ENCODE results near the gene EIF2D. TPM values are rescaled to one million over a fixed set of nuclear protein-coding genes. Genes with fewer than 3 reads are reported as not detected.
A peak's percentile ranks its signal among the peaks of the same experiment; 100 is the strongest.
"Not testable (repeated sequence)": the region's sequence is repeated elsewhere in the genome, so short reads cannot be mapped to it uniquely, and the experiment has no call there.

Gene EIF2D
- total RNA-seq, 2 experiments from 2014 or later: 44.5 to 51.6 TPM

- no peaks in the 10 kb centered on the region for H3K9me3 Mint-ChIP-seq
- H3K27me3 Mint-ChIP-seq: peaks cover 17% of the 10 kb centered on the region
- H3K4me1 Mint-ChIP-seq: peaks cover 23% of the 10 kb centered on the region
- POLR2A ChIA-PET: no interaction called here
- no peak for DNase-seq
- H3K27ac Mint-ChIP-seq: no peak overlapping the region
- no peak overlapping the region for H3K4me3 Mint-ChIP-seq
- no peaks in the 10 kb centered on the region for H3K36me3 Mint-ChIP-seq (ENCODE audit: low read depth)
- CTCF ChIA-PET: interaction anchor here (0.7 to 5.9 kb wide), 7 partner anchors 26 to 444 kb away, joined by 3 to 45 read pairs (median 6); no protein-coding TSS in a partner anchor
Observed at GRCh38 chr1:206633708-206634121, 21.4 kb upstream of the EIF2D start.

GRCh38 chr1:206631085-206631509 lies 18.8 kb upstream of the EIF2D start:
- ChIA-PET POLR2A (no interaction called here), CTCF (interaction anchor here (0.7 to 5.0 kb wide), 13 partner anchors 10 to 393 kb away, joined by 3 to 39 read pairs (median 3); partner anchors contain the start of gene EIF2D)
- peak; percentile 21 for DNase-seq
- peaks cover 2% of the 10 kb centered on the region for H3K9me3 Mint-ChIP-seq
- no peak overlapping the region for H3K27ac Mint-ChIP-seq
- H3K4me1 Mint-ChIP-seq: peaks cover 15% of the 10 kb centered on the region
- peaks cover 24% of the 10 kb centered on the region for H3K27me3 Mint-ChIP-seq
- no peak overlapping the region for H3K4me3 Mint-ChIP-seq
- H3K36me3 Mint-ChIP-seq (ENCODE audit: low read depth): no peaks in the 10 kb centered on the region

GRCh38 chr1:206628916-206629315 lies 16.7 kb upstream of the EIF2D start:
- peaks cover 2% of the 10 kb centered on the region for H3K9me3 Mint-ChIP-seq
- peaks cover 2% of the 10 kb centered on the region for H3K36me3 Mint-ChIP-seq (ENCODE audit: low read depth)
- ChIA-PET CTCF (interaction anchor here (1.3 to 5.0 kb wide), 5 partner anchors 17 to 46 kb away, joined by 4 to 39 read pairs (median 10); partner anchors contain the start of gene EIF2D), POLR2A (no interaction called here)
- peaks cover 28% of the 10 kb centered on the region for H3K27me3 Mint-ChIP-seq
- no peak overlapping the region for H3K27ac Mint-ChIP-seq
- H3K4me1 Mint-ChIP-seq: no peaks in the 10 kb centered on the region
- DNase-seq: no peak
- no peak overlapping the region for H3K4me3 Mint-ChIP-seq

GRCh38 chr1:206626396-206626795 lies 14.1 kb upstream of the EIF2D start:
- H3K4me1 Mint-ChIP-seq; H3K9me3 Mint-ChIP-seq; DNase-seq; POLR2A ChIA-PET; H3K4me3 Mint-ChIP-seq; H3K36me3 Mint-ChIP-seq (ENCODE audit: low read depth); H3K27ac Mint-ChIP-seq: not testable (repeated sequence)
- H3K27me3 Mint-ChIP-seq: peaks cover 27% of the 10 kb centered on the region
- CTCF ChIA-PET: interaction anchor here (1.0 to 2.4 kb wide), 4 partner anchors 9 to 55 kb away, joined by 3 to 12 read pairs (median 3); partner anchors contain the start of genes DYRK3 and EIF2D

- Mint-ChIP-seq H3K9me3 (no peaks in the 10 kb centered on the region), H3K27me3 (peaks cover 3% of the 10 kb centered on the region), H3K4me1 (peaks cover 37% of the 10 kb centered on the region), H3K27ac (peak overlapping the region; percentile 42), H3K36me3 (ENCODE audit: low read depth) (peaks cover 14% of the 10 kb centered on the region), H3K4me3 (no peak overlapping the region)
- POLR2A ChIA-PET: no interaction called here
- no peak for DNase-seq
- CTCF ChIA-PET: interaction anchor here (0.6 to 6.0 kb wide), 16 partner anchors 10 to 1178 kb away, joined by 3 to 39 read pairs (median 4); partner anchors contain the start of gene DYRK3
Observed at GRCh38 chr1:206609229-206609991, 2.9 kb downstream of the EIF2D start.

GRCh38 chr1:206608108-206608698 lies 4.1 kb downstream of the EIF2D start:
- CTCF ChIA-PET: interaction anchor here (0.9 to 6.0 kb wide), 7 partner anchors 13 to 131 kb away, joined by 3 to 39 read pairs (median 5); partner anchors contain the start of gene DYRK3

GRCh38 chr1:206606867-206607266 lies 5.4 kb downstream of the EIF2D start:
- peaks cover 26% of the 10 kb centered on the region for H3K36me3 Mint-ChIP-seq (ENCODE audit: low read depth)
- no peaks in the 10 kb centered on the region for H3K27me3 Mint-ChIP-seq
- no peak for DNase-seq
- CTCF ChIA-PET: interaction anchor here (0.7 to 1.2 kb wide), 6 partner anchors 15 to 132 kb away, joined by 3 to 5 read pairs (median 3); partner anchors contain the start of gene DYRK3
- no peak overlapping the region for H3K27ac Mint-ChIP-seq
- POLR2A ChIA-PET: interaction anchor here (0.6 kb wide), 1 partner anchor 127 kb away, joined by 4 read pairs; no protein-coding TSS in a partner anchor
- no peaks in the 10 kb centered on the region for H3K9me3 Mint-ChIP-seq
- H3K4me3 Mint-ChIP-seq: no peak overlapping the region
- peaks cover 34% of the 10 kb centered on the region for H3K4me1 Mint-ChIP-seq

More at GRCh38 chr1:206608108-206608698, 4.1 kb downstream of the EIF2D start:
- POLR2A ChIA-PET: interaction anchor here (0.6 kb wide), 1 partner anchor 309 kb away, joined by 3 read pairs; no protein-coding TSS in a partner anchor
- Mint-ChIP-seq H3K4me1 (peaks cover 37% of the 10 kb centered on the region), H3K4me3 (no peak overlapping the region), H3K9me3 (no peaks in the 10 kb centered on the region), H3K36me3 (ENCODE audit: low read depth) (peaks cover 22% of the 10 kb centered on the region), H3K27me3 (no peaks in the 10 kb centered on the region), H3K27ac (peak overlapping the region; percentile 9)
- DNase-seq: peak; percentile 68

GRCh38 chr1:206604861-206605260 lies 7.4 kb downstream of the EIF2D start:
- H3K27ac Mint-ChIP-seq: no peak overlapping the region
- peaks cover 19% of the 10 kb centered on the region for H3K4me1 Mint-ChIP-seq
- H3K36me3 Mint-ChIP-seq (ENCODE audit: low read depth): peaks cover 30% of the 10 kb centered on the region
- no peak for DNase-seq
- no peaks in the 10 kb centered on the region for H3K9me3 Mint-ChIP-seq
- POLR2A ChIA-PET: no interaction called here
- H3K4me3 Mint-ChIP-seq: no peak overlapping the region
- CTCF ChIA-PET: interaction anchor here (0.5 to 1.4 kb wide), 3 partner anchors 7 to 55 kb away, joined by 3 to 4 read pairs (median 3); partner anchors contain the start of gene EIF2D
- H3K27me3 Mint-ChIP-seq: no peaks in the 10 kb centered on the region

- ChIA-PET POLR2A (no interaction called here), CTCF (interaction anchor here (1.4 to 2.9 kb wide), 4 partner anchors 10 to 46 kb away, joined by 3 to 17 read pairs (median 10); partner anchors contain the start of gene EIF2D)
- no peak for DNase-seq
- peaks cover 30% of the 10 kb centered on the region for H3K36me3 Mint-ChIP-seq (ENCODE audit: low read depth)
- no peak overlapping the region for H3K4me3 Mint-ChIP-seq
- H3K9me3 Mint-ChIP-seq: no peaks in the 10 kb centered on the region
- H3K4me1 Mint-ChIP-seq: no peaks in the 10 kb centered on the region
- H3K27ac Mint-ChIP-seq: no peak overlapping the region
- no peaks in the 10 kb centered on the region for H3K27me3 Mint-ChIP-seq
Observed at GRCh38 chr1:206600527-206600926, 11.7 kb downstream of the EIF2D start.

GRCh38 chr1:206596319-206596666 lies 16.0 kb downstream of the EIF2D start:
- no peak overlapping the region for H3K4me3 Mint-ChIP-seq
- no peak for DNase-seq
- no peaks in the 10 kb centered on the region for H3K9me3 Mint-ChIP-seq
- peaks cover 44% of the 10 kb centered on the region for H3K36me3 Mint-ChIP-seq (ENCODE audit: low read depth)
- CTCF ChIA-PET: interaction anchor here (1.0 to 5.6 kb wide), 2 partner anchors 13 to 15 kb away, joined by 3 to 38 read pairs; partner anchors contain the start of gene EIF2D
- no peaks in the 10 kb centered on the region for H3K27me3 Mint-ChIP-seq
- H3K27ac Mint-ChIP-seq: no peak overlapping the region
- peaks cover 13% of the 10 kb centered on the region for H3K4me1 Mint-ChIP-seq
- POLR2A ChIA-PET: no interaction called here

- peaks cover 45% of the 10 kb centered on the region for H3K36me3 Mint-ChIP-seq (ENCODE audit: low read depth)
- ChIA-PET CTCF (interaction anchor here (1.0 to 5.6 kb wide), 3 partner anchors 12 to 31 kb away, joined by 3 to 38 read pairs (median 5); partner anchors contain the start of gene EIF2D), POLR2A (no interaction called here)
Observed at GRCh38 chr1:206595581-206596318, 16.5 kb downstream of the EIF2D start.

GRCh38 chr1:206593351-206593925 lies 18.8 kb downstream of the EIF2D start:
- CTCF ChIA-PET: interaction anchor here (0.6 to 5.6 kb wide), 9 partner anchors 10 to 220 kb away, joined by 3 to 38 read pairs (median 4); partner anchors contain the start of gene EIF2D
- H3K27me3 Mint-ChIP-seq: no peaks in the 10 kb centered on the region
- H3K4me3 Mint-ChIP-seq: no peak overlapping the region
- peaks cover 64% of the 10 kb centered on the region for H3K36me3 Mint-ChIP-seq (ENCODE audit: low read depth)
- POLR2A ChIA-PET: interaction anchor here (0.6 kb wide), 1 partner anchor 86 kb away, joined by 6 read pairs; no protein-coding TSS in a partner anchor
- H3K4me1 Mint-ChIP-seq: peaks cover 42% of the 10 kb centered on the region
- no peak overlapping the region for H3K27ac Mint-ChIP-seq
- no peaks in the 10 kb centered on the region for H3K9me3 Mint-ChIP-seq
- no peak for DNase-seq

More at GRCh38 chr1:206595581-206596318, 16.5 kb downstream of the EIF2D start:
- Mint-ChIP-seq H3K9me3 (no peaks in the 10 kb centered on the region), H3K27me3 (no peaks in the 10 kb centered on the region), H3K4me1 (peaks cover 19% of the 10 kb centered on the region), H3K4me3 (no peak overlapping the region), H3K27ac (no peak overlapping the region)
- DNase-seq: no peak
